Smooth muscle cell (in vitro differentiated cells): ENCODE measurements around the gene CELF1. TPM values are rescaled to one million over a fixed set of nuclear protein-coding genes. Genes with fewer than 3 reads are reported as not detected.

ENCODE experiments used
- DNase-seq: peaks from one replicate; lab custom pipeline; 2025; ENCODE audit not compliant: unreplicated experiment; lab: John Stamatoyannopoulos, UW
- H2AFZ ChIP-seq: fragments of 200-600 bp; sonication (generic); 2 replicates; pipeline ENCODE4 v1.6.0; 2016; ENCODE audit warnings: antibody characterized with exemption, low read depth, mild to moderate bottlenecking
- H3F3A ChIP-seq: fragments of 200-600 bp; sonication (generic); 2 replicates; pipeline ENCODE4 v1.6.0; 2017; ENCODE audit warnings: antibody characterized with exemption, low read depth
- H3K27ac ChIP-seq: fragments of 200-600 bp; sonication (generic); 2 replicates; pipeline ENCODE4 v1.5.1; 2016; ENCODE audit warnings: low read depth, mild to moderate bottlenecking
- H3K27me3 ChIP-seq: fragments of 200-600 bp; sonication (generic); 2 replicates; pipeline ENCODE4 v1.6.1; 2016; ENCODE audit warnings: low read depth, mild to moderate bottlenecking
- H3K36me3 ChIP-seq: fragments of 200-600 bp; sonication (generic); 2 replicates; pipeline ENCODE4 v1.5.1; 2016; ENCODE audit warnings: low read depth
- H3K4me1 ChIP-seq: fragments of 200-600 bp; sonication (generic); 2 replicates; pipeline ENCODE4 v1.5.1; 2016; ENCODE audit warnings: low read depth
- H3K4me2 ChIP-seq: fragments of 200-600 bp; sonication (generic); 2 replicates; pipeline ENCODE4 v1.6.0; 2016; ENCODE audit warnings: mild to moderate bottlenecking
- H3K4me3 ChIP-seq: fragments of 200-600 bp; sonication (generic); 2 replicates; pipeline ENCODE4 v1.5.1; 2016; ENCODE audit warnings: mild to moderate bottlenecking
- H3K79me2 ChIP-seq: fragments of 200-600 bp; sonication (generic); 2 replicates; pipeline ENCODE4 v1.6.0; 2016; ENCODE audit warnings: low read depth, mild to moderate bottlenecking
- H3K9ac ChIP-seq: fragments of 200-600 bp; sonication (generic); 2 replicates; pipeline ENCODE4 v1.6.0; 2016; ENCODE audit warnings: low read depth
- H3K9me3 ChIP-seq: fragments of 200-600 bp; sonication (generic); replicated peaks from 2 replicates; pipeline ENCODE4 v1.5.1; 2016; ENCODE audit warnings: low read depth
- H4K20me1 ChIP-seq: fragments of 200-600 bp; sonication (generic); 2 replicates; pipeline ENCODE4 v1.6.0; 2016; ENCODE audit warnings: low read depth
- CTCF ChIP-seq: fragments of 200-600 bp; sonication (generic); IDR thresholded peaks from 2 replicates; pipeline ENCODE4 v1.5.1; 2017; ENCODE audit warnings: borderline replicate concordance, mild to moderate bottlenecking, antibody characterized with exemption; ENCODE audit not compliant: insufficient read depth, poor library complexity, severe bottlenecking
- WGBS: methylation state at CpG from one replicate; pipeline ENCODE4 v1.1.7; 2016; ENCODE audit warnings: low lambda C conversion rate; 5-methylcytosine and 5-hydroxymethylcytosine counted together
- polyA plus RNA-seq: library from polyadenylated mRNA; unstranded; fragments of >200 nt; fragmentation: Nextera tagmentation; extraction: Ambion mirVana; gene quantifications from 2 replicates; pipeline ENCODE4 v1.2.1, GENCODE V29; 2016
- total RNA-seq: library from RNA; depleted of rRNA; stranded (reverse); fragments of >200 nt; gene quantifications from 2 replicates; pipeline ENCODE4 v1.2.3, GENCODE V29; 2014

CELF1 gene
- total RNA-seq: 64.8 and 78.2 TPM in 2 replicates
- 42.5 and 49.4 TPM in 2 replicates for polyA plus RNA-seq

- TF ChIP-seq CTCF: peak; percentile 80
- DNase-seq: peak; percentile 75
- no peaks in the 10 kb centered on the region for H3K27me3 ChIP-seq
- 1% methylated on average over 52 of the region's 89 CpGs for WGBS
- H3K4me3 ChIP-seq: peak within 1 kb of the TSS; percentile 99
- H3K9ac ChIP-seq: peak within 1 kb of the TSS; percentile 93
- H3K79me2 ChIP-seq: peaks cover 51% of the 10 kb centered on the region
- H3K4me1 ChIP-seq: peaks cover 21% of the 10 kb centered on the region
- peak within 1 kb of the TSS; percentile 99 for H3K4me2 ChIP-seq
- H3K36me3 ChIP-seq: no peaks in the 10 kb centered on the region
- H2AFZ ChIP-seq: peak within 1 kb of the TSS; percentile 100
- peak within 1 kb of the TSS; percentile 87 for H3K27ac ChIP-seq
- no peaks in the 10 kb centered on the region for H3K9me3 ChIP-seq
- H4K20me1 ChIP-seq: peaks cover 47% of the 10 kb centered on the region
- H3F3A ChIP-seq: no peaks in the 10 kb centered on the region
Observed at GRCh38 chr11:47552566-47553405, at the start of gene CELF1. Gene CELF1, minus strand, starts transcription at chr11:47553132. Its CDS starts 53,609 bp downstream, at chr11:47499523.

GRCh38 chr11:47599902-47600301 lies 47.0 kb upstream of the CELF1 start:
- no peak overlapping the region for H3K27ac ChIP-seq
- no peak for TF ChIP-seq CTCF
- H3K27me3 ChIP-seq: peaks cover 13% of the 10 kb centered on the region
- WGBS: 82% methylated on average over 4 of the region's 4 CpGs
- no peak for DNase-seq
- H2AFZ ChIP-seq: no peak overlapping the region
- no peak overlapping the region for H3K4me2 ChIP-seq
- no peaks in the 10 kb centered on the region for H3K79me2 ChIP-seq
- H3K4me3 ChIP-seq: no peak overlapping the region
- no peaks in the 10 kb centered on the region for H3F3A ChIP-seq
- H3K9ac ChIP-seq: no peak overlapping the region
- H3K9me3 ChIP-seq: no peaks in the 10 kb centered on the region
- H4K20me1 ChIP-seq: no peaks in the 10 kb centered on the region
- peaks cover 7% of the 10 kb centered on the region for H3K4me1 ChIP-seq
- no peaks in the 10 kb centered on the region for H3K36me3 ChIP-seq

- no peaks in the 10 kb centered on the region for H4K20me1 ChIP-seq
- H3F3A ChIP-seq: no peaks in the 10 kb centered on the region
- no peak for DNase-seq
- no peak overlapping the region for H3K4me2 ChIP-seq
- H3K27me3 ChIP-seq: peaks cover 45% of the 10 kb centered on the region
- no peak overlapping the region for H3K27ac ChIP-seq
- H3K9me3 ChIP-seq: no peaks in the 10 kb centered on the region
- H3K9ac ChIP-seq: no peak overlapping the region
- no peak overlapping the region for H3K4me3 ChIP-seq
- no peaks in the 10 kb centered on the region for H3K36me3 ChIP-seq
- H2AFZ ChIP-seq: no peak overlapping the region
- peaks cover 15% of the 10 kb centered on the region for H3K4me1 ChIP-seq
- 100% methylated on average over 1 of the region's 1 CpG for WGBS
- no peak for TF ChIP-seq CTCF
- H3K79me2 ChIP-seq: no peaks in the 10 kb centered on the region
Observed at GRCh38 chr11:47595967-47596366, 43.0 kb upstream of the CELF1 start.

GRCh38 chr11:47595029-47595428 lies 42.1 kb upstream of the CELF1 start:
- no peak overlapping the region for H3K9ac ChIP-seq
- no peak for DNase-seq
- H3K4me3 ChIP-seq: no peak overlapping the region
- H3K4me1 ChIP-seq: peaks cover 15% of the 10 kb centered on the region
- H3K27ac ChIP-seq: no peak overlapping the region
- no peak overlapping the region for H3K4me2 ChIP-seq
- H4K20me1 ChIP-seq: no peaks in the 10 kb centered on the region
- H3K27me3 ChIP-seq: peaks cover 45% of the 10 kb centered on the region
- no peaks in the 10 kb centered on the region for H3F3A ChIP-seq
- H3K36me3 ChIP-seq: no peaks in the 10 kb centered on the region
- H3K9me3 ChIP-seq: no peaks in the 10 kb centered on the region
- 71% methylated on average over 7 of the region's 7 CpGs for WGBS
- H2AFZ ChIP-seq: no peak overlapping the region
- no peak for TF ChIP-seq CTCF
- H3K79me2 ChIP-seq: no peaks in the 10 kb centered on the region
